Skeletal muscle tissue (tissue), 4 donors: ENCODE results near the gene STC2. TPM values are rescaled to one million over a fixed set of nuclear protein-coding genes. Genes with fewer than 3 reads are reported as not detected.

Experiments
- H3K27ac ChIP-seq: one replicate; pipeline ENCODE4 v1.7.0; 2013; ENCODE audit warnings: mild to moderate bottlenecking, low read depth, low read length, inconsistent platforms
- H3K27me3 ChIP-seq, 3 donors: one replicate each; pipeline ENCODE4 v1.7.0; 2013; ENCODE audit warnings: low read length in 3 of 3; ENCODE audit not compliant: control insufficient read depth in 3 of 3, insufficient read depth in 3 of 3
- H3K36me3 ChIP-seq, 3 donors: one replicate each; pipeline ENCODE4 v1.7.0; 2013; ENCODE audit warnings: low read length in 3 of 3; ENCODE audit not compliant: control insufficient read depth in 3 of 3, insufficient read depth in 3 of 3
- H3K4me1 ChIP-seq, 3 donors: one replicate each; pipeline ENCODE4 v1.7.0; 2013; ENCODE audit warnings: low read length in 3 of 3, mild to moderate bottlenecking in 3 of 3; ENCODE audit not compliant: control insufficient read depth in 3 of 3, insufficient read depth in 3 of 3
- H3K4me3 ChIP-seq, 3 donors: one replicate each; pipeline ENCODE4 v1.7.0; 2013; ENCODE audit warnings: low read length in 3 of 3
- H3K9ac ChIP-seq, 3 donors: one replicate each; pipeline ENCODE4 v1.7.0; 2013; ENCODE audit warnings: low read length in 3 of 3, mild to moderate bottlenecking in 3 of 3, moderate library complexity in 2 of 3, low read depth in 1 of 3
- H3K9me3 ChIP-seq, 3 donors: one replicate each; pipeline ENCODE4 v1.7.0; 2013; ENCODE audit warnings: low read length in 3 of 3; ENCODE audit not compliant: control insufficient read depth in 3 of 3
- total RNA-seq: library from RNA; depleted of rRNA; stranded (reverse); fragments of >200 nt; gene quantifications from one replicate; pipeline ENCODE4 v1.2.3, GENCODE V29; 2014
- donor health status: Osteomylitis.

STC2 gene
- total RNA-seq, 1 donor from 2014 or later, result 3.1 TPM

GRCh38 chr5:173306695-173307094 is 21.5 kb downstream of the STC2 start:
- Histone ChIP-seq H3K36me3 (no peaks in the 10 kb centered on the region), H3K9me3 (peaks cover 0 to 6% (median 0%) of the 10 kb centered on the region in 3 donors), H3K4me3 (no peak overlapping the region), H3K4me1 (peaks cover 8 to 20% (median 14%) of the 10 kb centered on the region in 3 donors), H3K27ac (no peak overlapping the region), H3K9ac (no peak overlapping the region), H3K27me3 (no peaks in the 10 kb centered on the region)

- Histone ChIP-seq H3K4me1 (peaks cover 0 to 6% (median 3%) of the 10 kb centered on the region in 3 donors), H3K9ac (no peak overlapping the region), H3K36me3 (no peaks in the 10 kb centered on the region), H3K27ac (no peak overlapping the region), H3K27me3 (no peaks in the 10 kb centered on the region), H3K4me3 (no peak overlapping the region), H3K9me3 (peaks cover 0 to 6% (median 0%) of the 10 kb centered on the region in 3 donors)
Measured at GRCh38 chr5:173304591-173304988, 23.6 kb downstream of the STC2 start.

GRCh38 chr5:173303878-173304590 is 24.2 kb downstream of the STC2 start:
- Histone ChIP-seq H3K9me3 (peaks cover 0 to 6% (median 0%) of the 10 kb centered on the region in 3 donors), H3K27ac (no peak overlapping the region), H3K27me3 (peaks cover 0 to 3% (median 0%) of the 10 kb centered on the region in 3 donors), H3K4me3 (no peak overlapping the region), H3K36me3 (no peaks in the 10 kb centered on the region), H3K9ac (no peak overlapping the region), H3K4me1 (peaks cover 0 to 6% (median 3%) of the 10 kb centered on the region in 3 donors)

GRCh38 chr5:173302546-173303155 is 25.6 kb downstream of the STC2 start:
- no peaks in the 10 kb centered on the region for H3K36me3 ChIP-seq
- H3K9me3 ChIP-seq, result peaks cover 0 to 1% (median 0%) of the 10 kb centered on the region in 3 donors
- no peak overlapping the region for H3K4me3 ChIP-seq
- peaks cover 0 to 8% (median 0%) of the 10 kb centered on the region in 3 donors for H3K27me3 ChIP-seq
- peaks cover 0 to 6% (median 3%) of the 10 kb centered on the region in 3 donors for H3K4me1 ChIP-seq
- H3K9ac ChIP-seq, result no peak overlapping the region
- H3K27ac ChIP-seq, result no peak overlapping the region

GRCh38 chr5:173301695-173302545 is 26.3 kb downstream of the STC2 start:
- no peak overlapping the region for H3K27ac ChIP-seq
- no peaks in the 10 kb centered on the region for H3K36me3 ChIP-seq
- no peak overlapping the region for H3K4me3 ChIP-seq
- H3K27me3 ChIP-seq, result peaks cover 0 to 11% (median 0%) of the 10 kb centered on the region in 3 donors
- no peaks in the 10 kb centered on the region for H3K9me3 ChIP-seq
- H3K4me1 ChIP-seq, result peaks cover 0 to 6% (median 3%) of the 10 kb centered on the region in 3 donors
- no peak overlapping the region for H3K9ac ChIP-seq

GRCh38 chr5:173300389-173301047 is 27.7 kb downstream of the STC2 start:
- no peak overlapping the region for H3K27ac ChIP-seq
- H3K27me3 ChIP-seq, result peaks cover 0 to 11% (median 0%) of the 10 kb centered on the region in 3 donors
- peaks cover 0 to 6% (median 3%) of the 10 kb centered on the region in 3 donors for H3K4me1 ChIP-seq
- H3K36me3 ChIP-seq, result no peaks in the 10 kb centered on the region
- no peak overlapping the region for H3K4me3 ChIP-seq
- H3K9me3 ChIP-seq, result no peaks in the 10 kb centered on the region
- no peak overlapping the region for H3K9ac ChIP-seq

GRCh38 chr5:173299820-173300219 is 28.4 kb downstream of the STC2 start:
- Histone ChIP-seq H3K9ac (no peak overlapping the region), H3K9me3 (no peaks in the 10 kb centered on the region), H3K27ac (no peak overlapping the region), H3K4me3 (no peak overlapping the region), H3K4me1 (peaks cover 0 to 6% (median 3%) of the 10 kb centered on the region in 3 donors), H3K36me3 (no peaks in the 10 kb centered on the region), H3K27me3 (peaks cover 0 to 13% (median 2%) of the 10 kb centered on the region in 3 donors)

GRCh38 chr5:173298213-173298926 is 29.8 kb downstream of the STC2 start:
- H3K4me3 ChIP-seq, result no peak overlapping the region
- H3K27ac ChIP-seq, result no peak overlapping the region
- H3K27me3 ChIP-seq, result peaks cover 0 to 16% (median 14%) of the 10 kb centered on the region in 3 donors
- no peaks in the 10 kb centered on the region for H3K9me3 ChIP-seq
- peaks cover 7 to 8% (median 7%) of the 10 kb centered on the region in 3 donors for H3K4me1 ChIP-seq
- H3K9ac ChIP-seq, result no peak overlapping the region
- no peaks in the 10 kb centered on the region for H3K36me3 ChIP-seq

- no peak overlapping the region for H3K27ac ChIP-seq
- H3K27me3 ChIP-seq, result peaks cover 0 to 16% (median 14%) of the 10 kb centered on the region in 3 donors
- H3K9me3 ChIP-seq, result no peaks in the 10 kb centered on the region
- H3K4me1 ChIP-seq, result peaks cover 7 to 8% (median 7%) of the 10 kb centered on the region in 3 donors
- no peaks in the 10 kb centered on the region for H3K36me3 ChIP-seq
- no peak overlapping the region for H3K4me3 ChIP-seq
- H3K9ac ChIP-seq, result no peak overlapping the region
Measured at GRCh38 chr5:173297813-173298212, 30.4 kb downstream of the STC2 start.
